ENCODE data around the gene PKIG. TPM values are rescaled to one million over a fixed set of nuclear protein-coding genes. Genes with fewer than 3 reads are reported as not detected.

PKIG gene
- total and polyA plus RNA-seq, 10 of the 15 experiments (the other 5 are each of a cell fraction or from before 2014, with no cell fraction given): 5.7 to 82.3 (median 39.7) TPM

GRCh38 chr20:44666066-44666465 lies 83.7 kb downstream of the PKIG start (continued):
- TF ChIP-seq ZNF207 (IDR thresholded peaks at IDR 0.05; ENCODE audit: borderline replicate concordance) (no peak), CHD4 (IDR thresholded peaks at IDR 0.05) (no peak), TCF12 (IDR thresholded peaks at IDR 0.05; ENCODE audit: low read depth, low read length) (no peak)
- TF ChIP-seq, protein P1, sequence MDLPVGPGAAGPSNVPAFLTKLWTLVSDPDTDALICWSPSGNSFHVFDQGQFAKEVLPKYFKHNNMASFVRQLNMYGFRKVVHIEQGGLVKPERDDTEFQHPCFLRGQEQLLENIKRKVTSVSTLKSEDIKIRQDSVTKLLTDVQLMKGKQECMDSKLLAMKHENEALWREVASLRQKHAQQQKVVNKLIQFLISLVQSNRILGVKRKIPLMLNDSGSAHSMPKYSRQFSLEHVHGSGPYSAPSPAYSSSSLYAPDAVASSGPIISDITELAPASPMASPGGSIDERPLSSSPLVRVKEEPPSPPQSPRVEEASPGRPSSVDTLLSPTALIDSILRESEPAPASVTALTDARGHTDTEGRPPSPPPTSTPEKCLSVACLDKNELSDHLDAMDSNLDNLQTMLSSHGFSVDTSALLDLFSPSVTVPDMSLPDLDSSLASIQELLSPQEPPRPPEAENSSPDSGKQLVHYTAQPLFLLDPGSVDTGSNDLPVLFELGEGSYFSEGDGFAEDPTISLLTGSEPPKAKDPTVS (IDR thresholded peaks at IDR 0.05; ENCODE audit: low read depth, low read length): no peak
- TF ChIP-seq, protein P2, sequence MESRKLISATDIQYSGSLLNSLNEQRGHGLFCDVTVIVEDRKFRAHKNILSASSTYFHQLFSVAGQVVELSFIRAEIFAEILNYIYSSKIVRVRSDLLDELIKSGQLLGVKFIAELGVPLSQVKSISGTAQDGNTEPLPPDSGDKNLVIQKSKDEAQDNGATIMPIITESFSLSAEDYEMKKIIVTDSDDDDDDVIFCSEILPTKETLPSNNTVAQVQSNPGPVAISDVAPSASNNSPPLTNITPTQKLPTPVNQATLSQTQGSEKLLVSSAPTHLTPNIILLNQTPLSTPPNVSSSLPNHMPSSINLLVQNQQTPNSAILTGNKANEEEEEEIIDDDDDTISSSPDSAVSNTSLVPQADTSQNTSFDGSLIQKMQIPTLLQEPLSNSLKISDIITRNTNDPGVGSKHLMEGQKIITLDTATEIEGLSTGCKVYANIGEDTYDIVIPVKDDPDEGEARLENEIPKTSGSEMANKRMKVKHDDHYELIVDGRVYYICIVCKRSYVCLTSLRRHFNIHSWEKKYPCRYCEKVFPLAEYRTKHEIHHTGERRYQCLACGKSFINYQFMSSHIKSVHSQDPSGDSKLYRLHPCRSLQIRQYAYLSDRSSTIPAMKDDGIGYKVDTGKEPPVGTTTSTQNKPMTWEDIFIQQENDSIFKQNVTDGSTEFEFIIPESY (IDR thresholded peaks at IDR 0.05): no peak
- TF ChIP-seq, protein P3, sequence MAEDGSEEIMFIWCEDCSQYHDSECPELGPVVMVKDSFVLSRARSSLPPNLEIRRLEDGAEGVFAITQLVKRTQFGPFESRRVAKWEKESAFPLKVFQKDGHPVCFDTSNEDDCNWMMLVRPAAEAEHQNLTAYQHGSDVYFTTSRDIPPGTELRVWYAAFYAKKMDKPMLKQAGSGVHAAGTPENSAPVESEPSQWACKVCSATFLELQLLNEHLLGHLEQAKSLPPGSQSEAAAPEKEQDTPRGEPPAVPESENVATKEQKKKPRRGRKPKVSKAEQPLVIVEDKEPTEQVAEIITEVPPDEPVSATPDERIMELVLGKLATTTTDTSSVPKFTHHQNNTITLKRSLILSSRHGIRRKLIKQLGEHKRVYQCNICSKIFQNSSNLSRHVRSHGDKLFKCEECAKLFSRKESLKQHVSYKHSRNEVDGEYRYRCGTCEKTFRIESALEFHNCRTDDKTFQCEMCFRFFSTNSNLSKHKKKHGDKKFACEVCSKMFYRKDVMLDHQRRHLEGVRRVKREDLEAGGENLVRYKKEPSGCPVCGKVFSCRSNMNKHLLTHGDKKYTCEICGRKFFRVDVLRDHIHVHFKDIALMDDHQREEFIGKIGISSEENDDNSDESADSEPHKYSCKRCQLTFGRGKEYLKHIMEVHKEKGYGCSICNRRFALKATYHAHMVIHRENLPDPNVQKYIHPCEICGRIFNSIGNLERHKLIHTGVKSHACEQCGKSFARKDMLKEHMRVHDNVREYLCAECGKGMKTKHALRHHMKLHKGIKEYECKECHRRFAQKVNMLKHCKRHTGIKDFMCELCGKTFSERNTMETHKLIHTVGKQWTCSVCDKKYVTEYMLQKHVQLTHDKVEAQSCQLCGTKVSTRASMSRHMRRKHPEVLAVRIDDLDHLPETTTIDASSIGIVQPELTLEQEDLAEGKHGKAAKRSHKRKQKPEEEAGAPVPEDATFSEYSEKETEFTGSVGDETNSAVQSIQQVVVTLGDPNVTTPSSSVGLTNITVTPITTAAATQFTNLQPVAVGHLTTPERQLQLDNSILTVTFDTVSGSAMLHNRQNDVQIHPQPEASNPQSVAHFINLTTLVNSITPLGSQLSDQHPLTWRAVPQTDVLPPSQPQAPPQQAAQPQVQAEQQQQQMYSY (CRISPR knock-in tag; IDR thresholded peaks at IDR 0.05): no peak

Other genes with a start within 250 kb of the PKIG start
Only the 7 nearest of the 8 such genes appear.
- not detected in 2 replicates for gene HNF4A, start 226.9 kb upstream of the PKIG start, total RNA-seq (2014; rRNA removed)
- not detected in 2 replicates for gene HNF4A, start 226.9 kb upstream of the PKIG start, total RNA-seq (2014; rRNA removed; fragmentation: Illumina TruSeq; extraction: Trizol)
- 0.16 and 0.21 TPM in 2 replicates for gene HNF4A, start 226.9 kb upstream of the PKIG start, total RNA-seq (2021)
- gene HNF4A, start 226.9 kb upstream of the PKIG start, polyA plus RNA-seq (2011; rRNA removed): not detected in 2 replicates
- gene HNF4A, start 226.9 kb upstream of the PKIG start, polyA plus RNA-seq (2014; fragmentation: Illumina TruSeq; extraction: Trizol): not detected in 2 replicates
- not detected for gene HNF4A, start 226.9 kb upstream of the PKIG start, polyA plus RNA-seq (2014; fragmentation: Nextera tagmentation; extraction: Ambion mirVana)
- gene HNF4A, start 226.9 kb upstream of the PKIG start, polyA plus RNA-seq (2014; rRNA removed): not detected in 2 replicates
- gene HNF4A, start 226.9 kb upstream of the PKIG start, polyA plus RNA-seq (2016; fragmentation: Nextera tagmentation; extraction: Ambion mirVana): not detected
- gene TTPAL, start 106.7 kb upstream of the PKIG start, total RNA-seq (2014; rRNA removed): 9.2 and 9.4 TPM in 2 replicates
- 9.2 and 9.3 TPM in 2 replicates for gene TTPAL, start 106.7 kb upstream of the PKIG start, total RNA-seq (2014; rRNA removed; fragmentation: Illumina TruSeq; extraction: Trizol)
- 17.1 and 17.8 TPM in 2 replicates for gene TTPAL, start 106.7 kb upstream of the PKIG start, total RNA-seq (2021)
- 3.9 and 5.2 TPM in 2 replicates for gene TTPAL, start 106.7 kb upstream of the PKIG start, polyA plus RNA-seq (2011; rRNA removed)
- 14.4 and 15.4 TPM in 2 replicates for gene TTPAL, start 106.7 kb upstream of the PKIG start, polyA plus RNA-seq (2014; fragmentation: Illumina TruSeq; extraction: Trizol)
- 1 to 10 TPM; 4.0 to 4.3 TPM for gene TTPAL, start 106.7 kb upstream of the PKIG start, polyA plus RNA-seq (2014; fragmentation: Nextera tagmentation; extraction: Ambion mirVana)
- 8.5 and 8.7 TPM in 2 replicates for gene TTPAL, start 106.7 kb upstream of the PKIG start, polyA plus RNA-seq (2014; rRNA removed)
- 10 to 100 TPM; 19.7 to 24.0 TPM for gene TTPAL, start 106.7 kb upstream of the PKIG start, polyA plus RNA-seq (2016; fragmentation: Nextera tagmentation; extraction: Ambion mirVana)
- gene SERINC3, start 60.5 kb upstream of the PKIG start, total RNA-seq (2014; rRNA removed): 24.5 and 31.5 TPM in 2 replicates
- 33.3 and 33.8 TPM in 2 replicates for gene SERINC3, start 60.5 kb upstream of the PKIG start, total RNA-seq (2014; rRNA removed; fragmentation: Illumina TruSeq; extraction: Trizol)
- gene SERINC3, start 60.5 kb upstream of the PKIG start, total RNA-seq (2021): 35.0 and 35.3 TPM in 2 replicates
- 88.7 and 96.8 TPM in 2 replicates for gene SERINC3, start 60.5 kb upstream of the PKIG start, polyA plus RNA-seq (2011; rRNA removed)
- gene SERINC3, start 60.5 kb upstream of the PKIG start, polyA plus RNA-seq (2014; fragmentation: Illumina TruSeq; extraction: Trizol): 39.8 and 41.9 TPM in 2 replicates
- gene SERINC3, start 60.5 kb upstream of the PKIG start, polyA plus RNA-seq (2014; fragmentation: Nextera tagmentation; extraction: Ambion mirVana): 10 to 100 TPM; 37.8 to 55.6 TPM
- 31.8 and 34.0 TPM in 2 replicates for gene SERINC3, start 60.5 kb upstream of the PKIG start, polyA plus RNA-seq (2014; rRNA removed)
- gene SERINC3, start 60.5 kb upstream of the PKIG start, polyA plus RNA-seq (2016; fragmentation: Nextera tagmentation; extraction: Ambion mirVana): 10 to 100 TPM; 59.0 to 59.8 TPM
- 74.6 and 78.6 TPM in 2 replicates for gene ADA, start 69.1 kb downstream of the PKIG start, total RNA-seq (2014; rRNA removed)
- 69.1 and 69.5 TPM in 2 replicates for gene ADA, start 69.1 kb downstream of the PKIG start, total RNA-seq (2014; rRNA removed; fragmentation: Illumina TruSeq; extraction: Trizol)
- 99.0 and 105 TPM in 2 replicates for gene ADA, start 69.1 kb downstream of the PKIG start, total RNA-seq (2021)
- 88.9 and 129 TPM in 2 replicates for gene ADA, start 69.1 kb downstream of the PKIG start, polyA plus RNA-seq (2011; rRNA removed)
- gene ADA, start 69.1 kb downstream of the PKIG start, polyA plus RNA-seq (2014; fragmentation: Illumina TruSeq; extraction: Trizol): 71.6 and 82.7 TPM in 2 replicates
- gene ADA, start 69.1 kb downstream of the PKIG start, polyA plus RNA-seq (2014; fragmentation: Nextera tagmentation; extraction: Ambion mirVana): 10 to 100 TPM; 40.9 to 70.6 TPM
- gene ADA, start 69.1 kb downstream of the PKIG start, polyA plus RNA-seq (2014; rRNA removed): 122 and 125 TPM in 2 replicates
- 100 to 1,000 TPM; 189 to 217 TPM for gene ADA, start 69.1 kb downstream of the PKIG start, polyA plus RNA-seq (2016; fragmentation: Nextera tagmentation; extraction: Ambion mirVana)
- not detected in 2 replicates for gene CCN5, start 132.8 kb downstream of the PKIG start, total RNA-seq (2014; rRNA removed)
- not detected in 2 replicates for gene CCN5, start 132.8 kb downstream of the PKIG start, total RNA-seq (2014; rRNA removed; fragmentation: Illumina TruSeq; extraction: Trizol)
- 0.15 TPM in 1 of 2 replicates, not detected in the other for gene CCN5, start 132.8 kb downstream of the PKIG start, total RNA-seq (2021)
- gene CCN5, start 132.8 kb downstream of the PKIG start, polyA plus RNA-seq (2011; rRNA removed): not detected in 2 replicates
- gene CCN5, start 132.8 kb downstream of the PKIG start, polyA plus RNA-seq (2014; fragmentation: Illumina TruSeq; extraction: Trizol): not detected in 2 replicates
- gene CCN5, start 132.8 kb downstream of the PKIG start, polyA plus RNA-seq (2014; fragmentation: Nextera tagmentation; extraction: Ambion mirVana): not detected
- not detected in 2 replicates for gene CCN5, start 132.8 kb downstream of the PKIG start, polyA plus RNA-seq (2014; rRNA removed)
- gene CCN5, start 132.8 kb downstream of the PKIG start, polyA plus RNA-seq (2016; fragmentation: Nextera tagmentation; extraction: Ambion mirVana): under 1 TPM in 1 of 2 experiments, not detected in 1; 0.14 TPM
- gene KCNK15, start 163.3 kb downstream of the PKIG start, total RNA-seq (2014; rRNA removed): not detected in 2 replicates
- gene KCNK15, start 163.3 kb downstream of the PKIG start, total RNA-seq (2014; rRNA removed; fragmentation: Illumina TruSeq; extraction: Trizol): not detected in 2 replicates
- gene KCNK15, start 163.3 kb downstream of the PKIG start, total RNA-seq (2021): not detected in 2 replicates
- not detected in 2 replicates for gene KCNK15, start 163.3 kb downstream of the PKIG start, polyA plus RNA-seq (2011; rRNA removed)
- not detected in 2 replicates for gene KCNK15, start 163.3 kb downstream of the PKIG start, polyA plus RNA-seq (2014; fragmentation: Illumina TruSeq; extraction: Trizol)
- gene KCNK15, start 163.3 kb downstream of the PKIG start, polyA plus RNA-seq (2014; fragmentation: Nextera tagmentation; extraction: Ambion mirVana): not detected
- gene KCNK15, start 163.3 kb downstream of the PKIG start, polyA plus RNA-seq (2014; rRNA removed): not detected in 2 replicates
- gene KCNK15, start 163.3 kb downstream of the PKIG start, polyA plus RNA-seq (2016; fragmentation: Nextera tagmentation; extraction: Ambion mirVana): not detected
- under 0.01 TPM in 1 of 2 replicates, not detected in the other for gene RIMS4, start 228.0 kb downstream of the PKIG start, total RNA-seq (2014; rRNA removed)
- gene RIMS4, start 228.0 kb downstream of the PKIG start, total RNA-seq (2014; rRNA removed; fragmentation: Illumina TruSeq; extraction: Trizol): not detected in 2 replicates
- gene RIMS4, start 228.0 kb downstream of the PKIG start, total RNA-seq (2021): 0.05 TPM in 1 of 2 replicates, not detected in the other
- 0.06 and 0.07 TPM in 2 replicates for gene RIMS4, start 228.0 kb downstream of the PKIG start, polyA plus RNA-seq (2011; rRNA removed)
- gene RIMS4, start 228.0 kb downstream of the PKIG start, polyA plus RNA-seq (2014; fragmentation: Illumina TruSeq; extraction: Trizol): not detected in 2 replicates
- not detected for gene RIMS4, start 228.0 kb downstream of the PKIG start, polyA plus RNA-seq (2014; fragmentation: Nextera tagmentation; extraction: Ambion mirVana)
- gene RIMS4, start 228.0 kb downstream of the PKIG start, polyA plus RNA-seq (2014; rRNA removed): 0.05 TPM in 1 of 2 replicates, not detected in the other
- gene RIMS4, start 228.0 kb downstream of the PKIG start, polyA plus RNA-seq (2016; fragmentation: Nextera tagmentation; extraction: Ambion mirVana): under 1 TPM in 1 of 2 experiments, not detected in 1; 0.07 TPM